TTC549 (cell line): ENCODE measurements around the gene S100A13.

Source experiments
- FAIRE-seq: peaks from 2 replicates; lab custom pipeline; 2012; peaks lifted over from hg19 to GRCh38; lab: Jason Lieb, UNC

Gene S100A13

DNA sequence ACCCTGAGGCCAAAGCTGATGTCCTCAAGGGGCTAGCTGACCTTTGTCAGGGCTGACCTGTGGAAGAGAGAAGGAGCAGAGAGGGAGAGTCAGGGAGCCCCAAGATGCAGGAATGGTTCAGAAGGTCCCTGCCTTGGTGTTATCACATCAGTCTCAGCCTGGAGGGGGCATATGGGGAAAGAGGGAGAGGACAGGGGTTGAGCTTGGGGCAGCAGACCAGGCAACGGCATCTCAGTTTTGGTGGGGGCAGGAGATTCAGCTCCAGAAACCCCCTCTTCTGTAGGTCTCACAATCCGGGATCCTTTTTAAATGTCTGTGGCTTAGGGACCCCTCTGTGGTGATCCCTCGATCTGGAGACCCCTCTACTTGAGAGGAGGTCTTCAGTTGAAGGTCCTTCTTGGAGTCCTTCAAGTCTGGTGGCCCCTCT, 815 bp downstream of the S100A13 start:
- FAIRE-seq: no peak

DNA sequence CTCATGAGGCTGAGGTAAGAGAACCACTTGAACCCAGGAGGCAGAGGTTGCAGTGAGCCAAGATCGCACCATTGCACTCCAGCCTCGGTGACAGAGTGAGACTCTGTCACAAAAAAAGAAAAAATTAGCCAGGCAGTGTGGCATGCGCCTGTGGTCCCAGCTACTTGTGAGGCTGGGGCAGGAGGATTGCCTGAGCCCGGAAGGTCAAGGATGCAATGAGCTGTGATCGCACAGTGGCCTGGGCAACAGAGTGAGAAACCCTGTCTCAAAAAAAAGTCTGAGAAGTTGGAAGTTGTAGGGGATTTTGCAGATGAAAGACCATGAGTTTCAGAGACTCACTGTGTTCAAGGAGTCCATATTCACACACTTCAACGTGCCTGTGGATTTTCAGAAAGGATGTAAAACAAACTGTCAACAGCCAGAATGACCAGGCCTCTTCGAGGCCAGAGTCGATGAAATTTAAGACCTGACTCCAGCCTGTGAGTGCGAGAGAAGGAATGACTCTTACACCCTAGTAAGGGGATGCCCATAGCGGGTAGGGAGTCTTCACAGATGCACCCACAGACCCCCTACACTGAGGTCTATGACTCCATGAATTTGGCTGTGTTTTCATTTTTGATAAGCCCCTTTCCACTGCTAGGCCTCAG, 2.2 kb downstream of the S100A13 start:
- FAIRE-seq: no peak

DNA sequence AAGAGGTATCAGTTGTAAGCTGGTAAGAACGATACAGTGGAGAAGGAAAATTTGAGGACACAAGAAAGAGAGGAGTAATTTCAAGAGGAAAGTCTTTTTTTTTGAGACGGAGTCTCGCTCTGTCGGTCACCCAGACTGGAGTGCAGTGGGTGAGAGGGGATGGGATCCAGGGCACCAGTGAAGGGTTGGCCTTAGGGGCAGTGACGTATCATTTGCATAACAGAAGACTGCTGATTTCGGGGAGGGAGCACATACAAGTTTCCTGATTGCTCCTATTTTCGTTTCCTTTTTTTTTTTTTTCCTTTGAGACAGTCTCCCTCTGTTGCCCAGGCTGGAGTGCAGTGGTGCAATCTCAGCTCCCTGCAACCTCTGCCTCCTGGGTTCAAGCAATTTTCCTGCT, 4.2 kb downstream of the S100A13 start:
- FAIRE-seq: no peak

DNA sequence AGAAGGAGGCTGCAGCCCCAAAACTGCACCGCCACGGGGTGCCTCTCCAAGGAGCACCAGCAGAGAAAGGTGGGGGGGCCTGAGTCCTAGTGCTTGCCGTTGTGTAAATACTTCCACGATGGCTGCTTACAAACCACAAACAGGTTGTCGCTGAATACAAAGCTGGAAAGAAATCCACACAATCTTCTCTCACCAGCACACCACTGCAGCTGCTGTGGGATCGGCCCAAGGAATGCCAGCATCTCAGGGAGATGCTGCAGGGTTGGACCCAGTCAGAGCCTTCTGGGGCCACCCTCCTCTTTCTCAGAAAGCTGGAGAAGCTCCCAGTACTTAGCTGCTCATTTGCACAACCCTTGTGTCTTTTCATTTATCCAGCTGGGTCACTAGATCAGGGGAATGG, 8.1 kb downstream of the S100A13 start:
- no peak for FAIRE-seq

DNA sequence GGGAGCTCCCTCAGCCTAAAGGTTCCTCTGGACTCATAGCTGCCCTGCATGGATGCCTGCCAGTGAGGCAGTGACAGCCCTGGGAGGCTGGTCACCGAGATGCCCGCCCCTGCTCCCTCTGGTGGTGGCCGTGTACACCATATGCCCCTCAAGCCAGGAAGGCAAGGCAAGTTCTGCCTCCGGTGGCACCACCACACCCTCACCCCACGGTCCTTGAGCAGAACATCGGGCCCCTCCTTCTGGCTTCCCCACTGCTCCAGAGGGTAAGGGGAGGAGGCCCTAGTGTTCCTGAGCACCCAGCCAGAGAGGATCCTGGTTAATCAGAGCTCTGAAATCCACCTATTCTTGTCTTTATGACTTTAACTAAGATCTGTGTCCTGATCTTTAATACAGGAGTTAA, 9.6 kb downstream of the S100A13 start:
- peak; percentile 25 for FAIRE-seq

DNA sequence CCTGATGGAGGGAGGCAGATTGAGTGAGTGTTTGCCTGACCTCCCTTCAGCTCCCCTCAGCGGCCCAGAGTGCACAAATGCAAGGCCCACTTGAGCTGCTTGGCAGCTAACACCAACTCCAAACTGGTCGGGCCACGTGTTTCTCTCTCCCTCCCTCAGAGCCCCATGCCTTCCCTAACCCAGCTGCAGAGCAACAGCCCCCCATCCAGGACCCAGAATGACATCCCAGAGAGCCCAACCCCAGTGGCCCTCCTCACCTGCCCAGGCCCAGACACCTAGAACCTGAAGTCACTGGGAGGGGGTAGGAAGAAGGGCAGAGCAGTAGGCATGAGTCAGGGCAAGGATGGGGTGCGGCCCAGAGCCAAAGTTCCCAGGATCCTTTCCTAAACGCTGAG, 10.4 kb downstream of the S100A13 start:
- FAIRE-seq: no peak

DNA sequence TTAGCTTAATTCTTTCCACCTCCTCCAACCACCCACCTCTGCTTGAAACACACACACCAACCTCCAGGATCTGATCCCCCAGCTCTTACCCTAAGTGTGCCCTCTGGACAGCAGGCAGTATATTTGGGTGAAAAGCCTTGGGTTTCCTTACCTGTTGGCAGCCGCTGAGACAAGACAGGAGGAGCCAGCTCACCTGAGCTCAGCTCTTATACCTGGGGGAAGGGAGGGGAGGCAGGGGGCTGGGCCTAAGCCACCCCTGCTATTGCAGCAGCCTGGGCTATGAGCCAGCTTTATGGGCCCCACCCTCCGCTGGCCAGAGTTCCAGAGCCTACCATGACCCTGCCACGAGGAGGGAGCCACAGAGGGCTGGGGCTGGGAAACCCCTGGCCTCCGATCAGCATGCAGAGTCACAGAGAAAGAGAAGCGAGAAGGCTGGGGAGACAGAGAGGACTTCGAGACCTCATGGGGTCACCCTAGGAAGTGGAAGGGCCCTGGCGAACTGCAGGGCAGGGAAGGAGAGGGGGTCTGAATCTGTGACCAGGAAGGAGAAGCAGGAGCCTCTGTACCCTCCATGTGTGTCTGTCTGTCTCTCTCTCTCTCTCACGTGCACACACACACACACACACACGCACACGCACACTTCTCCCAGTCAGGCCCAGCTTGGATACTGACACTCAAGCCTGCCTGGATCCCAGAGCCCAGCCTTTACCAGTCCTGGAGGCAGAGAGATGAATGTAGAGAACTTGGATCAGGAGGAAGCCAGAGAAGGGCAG, 11.0 kb downstream of the S100A13 start, which contains the start of gene S100A14:
S100A14 (minus strand) TSS at position 182 of the 773 bp plus-strand sequence. CDS start 467 bp downstream, outside the sequence.
- FAIRE-seq: no peak

DNA sequence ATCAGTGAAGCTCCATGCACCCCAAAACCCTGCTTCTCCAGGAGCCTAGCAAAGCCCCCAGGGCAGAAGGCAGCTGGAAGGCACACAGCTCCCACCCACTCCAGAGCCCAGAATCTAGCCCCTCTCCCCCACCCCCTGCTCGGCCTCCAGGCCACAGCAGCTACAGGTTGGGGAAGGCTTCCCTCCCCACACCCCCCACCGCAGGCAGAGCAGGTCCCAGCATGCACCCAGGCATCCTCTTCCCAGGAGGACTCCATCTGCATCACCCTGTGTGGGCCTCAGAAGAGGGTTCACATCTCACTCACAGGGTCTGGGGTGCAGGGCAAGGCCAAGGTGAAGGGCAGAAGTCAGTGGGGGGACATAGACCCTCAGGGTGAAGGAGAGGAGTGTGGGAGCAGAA, 11.9 kb downstream of the S100A13 start:
- no peak for FAIRE-seq

DNA sequence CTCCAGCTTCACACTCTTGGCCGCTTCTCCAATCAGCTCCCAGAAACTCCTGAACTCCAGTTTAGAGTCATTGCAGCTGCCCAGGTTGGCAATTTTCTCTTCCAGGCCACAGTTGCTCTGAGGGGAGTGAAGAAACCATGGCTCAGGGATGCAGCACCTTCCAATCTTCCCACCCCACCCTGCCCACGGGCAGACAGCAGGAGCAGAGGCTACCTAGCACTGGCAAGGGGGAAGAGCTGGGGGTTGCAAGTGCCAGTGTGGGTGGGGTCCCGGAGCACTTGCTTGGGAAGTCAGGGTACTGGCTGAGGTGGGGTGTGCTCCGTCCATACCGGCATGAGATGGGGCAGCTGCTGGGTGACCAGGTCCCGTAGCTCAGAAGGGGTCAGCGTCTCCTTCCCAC, 12.4 kb downstream of the S100A13 start:
- no peak for FAIRE-seq

DNA sequence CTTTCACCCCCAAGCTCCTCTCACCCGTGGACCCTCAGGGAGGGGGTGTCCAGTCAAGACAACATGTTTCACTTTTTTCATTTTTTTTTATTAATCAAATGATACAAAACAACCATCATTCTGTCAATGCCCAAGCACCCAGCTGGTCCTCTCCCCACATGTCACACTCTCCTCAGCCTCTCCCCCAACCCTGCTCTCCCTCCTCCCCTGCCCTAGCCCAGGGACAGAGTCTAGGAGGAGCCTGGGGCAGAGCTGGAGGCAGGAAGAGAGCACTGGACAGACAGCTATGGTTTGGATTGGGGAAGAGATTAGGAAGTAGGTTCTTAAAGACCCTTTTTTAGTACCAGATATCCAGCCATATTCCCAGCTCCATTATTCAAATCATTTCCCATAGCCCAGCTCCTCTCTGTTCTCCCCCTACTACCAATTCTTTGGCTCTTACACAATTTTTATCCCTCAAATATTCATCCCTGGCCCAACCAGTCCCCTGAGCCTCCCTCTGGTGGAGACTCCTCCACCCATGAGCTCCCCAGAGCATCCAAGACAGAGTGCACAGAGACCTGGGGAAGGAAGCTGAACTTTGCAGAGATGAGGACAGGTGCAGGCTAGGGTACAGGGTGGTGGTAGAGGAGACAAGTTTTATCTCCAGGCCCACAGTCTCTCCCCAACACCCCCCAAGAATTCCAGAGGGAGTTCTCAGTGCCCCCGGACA, 13.0 kb downstream of the S100A13 start:
- no peak for FAIRE-seq

DNA sequence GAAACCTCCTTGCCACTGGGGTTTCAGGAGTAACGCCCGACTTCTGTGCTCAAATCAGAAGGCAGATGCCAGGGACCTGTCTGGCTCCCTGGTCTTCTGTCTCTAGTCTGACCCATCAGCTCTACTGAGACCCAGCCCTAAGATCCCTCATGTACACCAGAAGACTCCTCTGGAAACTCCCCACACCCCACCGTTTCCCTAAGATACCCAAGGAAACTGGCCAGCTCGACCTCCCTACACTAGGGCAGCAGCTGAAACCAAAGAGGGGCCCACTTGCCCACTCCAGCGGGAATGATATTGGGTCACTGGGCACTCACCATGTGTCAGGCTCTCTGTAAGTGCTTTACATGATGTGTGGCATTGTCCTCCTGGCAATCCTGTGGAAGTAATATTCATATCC, 13.9 kb downstream of the S100A13 start:
- no peak for FAIRE-seq

DNA sequence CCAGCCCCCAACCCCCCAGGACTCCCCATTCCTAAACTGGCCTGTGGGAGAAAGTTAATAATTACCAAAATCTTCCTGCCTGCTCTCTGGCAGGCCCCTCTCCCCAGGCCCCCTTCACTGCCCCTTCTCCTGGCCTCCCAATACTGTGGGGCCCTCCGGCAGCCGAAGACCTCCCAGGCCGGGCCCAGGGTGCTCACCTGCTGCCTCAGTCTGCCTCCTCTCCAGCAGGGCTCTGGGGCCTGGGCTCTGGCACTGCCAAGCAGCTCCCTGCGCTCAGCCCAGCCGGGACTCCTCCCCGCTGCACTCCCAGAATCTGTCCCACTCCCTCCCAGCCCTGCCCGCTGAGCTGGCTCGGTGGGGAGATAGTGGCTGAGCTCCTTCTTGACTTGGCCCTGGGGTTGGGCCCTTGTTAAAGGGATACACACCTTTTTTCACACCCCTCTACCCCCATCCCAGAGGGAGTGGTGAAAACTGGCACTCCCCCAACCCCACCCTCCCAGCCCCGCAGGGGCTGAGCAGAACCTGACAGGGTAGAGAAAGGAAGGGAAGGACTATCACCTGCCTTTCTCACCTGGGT, 14.5 kb downstream of the S100A13 start, which contains the start of gene S100A16:
S100A16 (minus strand) TSS at position 383 of the 577 bp plus-strand sequence. CDS start 4,986 bp downstream, outside the sequence.
- FAIRE-seq: no peak

DNA sequence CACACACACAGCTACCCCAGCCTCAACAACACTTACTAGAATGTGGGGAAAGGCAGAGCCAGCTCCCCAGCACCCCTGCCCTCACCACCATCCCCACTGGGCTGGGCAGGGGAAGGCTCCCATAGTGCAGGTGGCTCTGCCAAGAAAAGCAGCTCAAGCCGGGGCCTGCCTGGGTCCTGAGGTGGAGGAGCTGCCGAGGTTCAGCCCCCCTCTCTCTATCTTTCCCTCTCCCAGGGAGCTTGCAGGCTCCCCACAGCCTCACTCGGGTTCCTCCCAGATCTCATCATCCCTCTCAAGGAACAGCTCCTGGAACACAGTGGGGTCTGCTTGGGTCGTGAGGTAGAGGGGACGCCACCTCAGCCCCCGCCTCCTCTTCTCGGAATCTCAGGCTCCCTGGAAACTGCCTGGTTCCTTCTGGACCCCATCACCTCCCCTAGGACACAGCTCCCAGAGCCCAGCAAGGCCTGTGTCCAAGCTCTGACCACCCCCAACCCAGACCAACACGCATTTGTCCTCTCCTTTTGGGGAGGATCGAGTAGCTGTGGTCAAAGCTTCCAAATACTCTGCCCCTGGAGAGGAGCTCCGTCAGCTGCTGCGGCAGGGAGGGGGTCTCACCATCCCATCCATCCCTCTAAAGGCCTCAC, 15.1 kb downstream of the S100A13 start:
- no peak for FAIRE-seq

DNA sequence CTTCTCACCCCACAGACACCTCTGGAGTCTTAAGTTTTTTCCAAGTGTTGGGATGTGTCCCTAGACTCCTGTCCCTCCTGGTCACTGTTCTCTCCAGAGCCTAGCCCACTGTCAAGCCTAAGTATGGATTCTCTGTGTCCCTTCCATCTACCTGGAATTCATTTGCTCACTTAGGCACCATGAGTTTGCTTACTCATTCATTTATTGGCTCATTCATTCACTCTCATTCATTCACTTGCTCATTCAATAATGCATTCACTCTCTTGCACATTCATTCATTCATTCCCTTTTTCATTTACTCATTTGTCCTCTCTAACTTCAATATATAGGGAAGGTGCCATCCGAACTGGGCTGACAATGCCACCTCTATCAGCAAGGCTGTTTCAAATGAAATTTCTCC, 15.9 kb downstream of the S100A13 start:
- FAIRE-seq: no peak

DNA sequence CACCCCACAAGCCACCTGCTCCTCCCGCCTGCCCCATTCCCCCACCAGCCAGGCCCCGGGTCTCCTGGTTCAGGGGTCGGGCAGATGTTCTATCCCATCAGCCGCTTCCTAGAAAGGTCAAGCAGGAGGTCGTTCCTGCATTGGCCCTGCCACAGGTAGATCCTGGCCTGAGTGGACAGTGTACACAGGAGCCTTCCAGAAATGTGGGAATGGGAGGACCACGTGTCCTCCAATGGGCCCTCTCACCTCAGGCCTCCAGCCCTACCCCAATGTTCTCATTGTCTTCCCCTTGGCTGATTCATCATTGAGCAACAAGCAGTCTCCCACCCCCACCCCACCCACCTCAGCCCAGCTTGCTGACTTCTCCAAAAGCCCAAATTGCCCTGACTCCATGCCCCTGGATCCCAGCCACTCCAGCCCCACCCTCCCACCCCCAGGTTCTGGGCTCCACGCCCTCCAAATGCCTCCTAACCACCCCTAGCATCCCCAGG, 16.4 kb downstream of the S100A13 start:
- FAIRE-seq: no peak

DNA sequence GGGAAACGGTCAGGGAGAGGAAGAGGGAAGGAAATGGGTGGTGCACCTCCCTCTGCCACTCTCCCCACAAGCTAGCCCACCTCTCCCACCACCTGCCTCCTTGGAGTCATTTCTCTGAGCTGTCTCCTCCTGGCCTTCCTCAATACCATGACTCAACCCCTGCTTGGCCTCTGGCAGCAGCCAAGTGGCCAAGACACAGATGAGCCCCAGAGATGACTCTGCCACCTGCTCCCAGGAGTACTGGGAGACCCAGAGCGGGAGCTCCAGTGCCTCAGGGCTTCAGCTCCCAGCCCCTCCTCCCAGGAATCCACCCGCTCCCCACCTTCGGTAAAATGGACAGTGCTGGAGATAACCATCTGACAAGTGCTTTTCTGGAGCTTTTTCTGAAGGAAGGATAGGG, 17.0 kb downstream of the S100A13 start:
- no peak for FAIRE-seq

DNA sequence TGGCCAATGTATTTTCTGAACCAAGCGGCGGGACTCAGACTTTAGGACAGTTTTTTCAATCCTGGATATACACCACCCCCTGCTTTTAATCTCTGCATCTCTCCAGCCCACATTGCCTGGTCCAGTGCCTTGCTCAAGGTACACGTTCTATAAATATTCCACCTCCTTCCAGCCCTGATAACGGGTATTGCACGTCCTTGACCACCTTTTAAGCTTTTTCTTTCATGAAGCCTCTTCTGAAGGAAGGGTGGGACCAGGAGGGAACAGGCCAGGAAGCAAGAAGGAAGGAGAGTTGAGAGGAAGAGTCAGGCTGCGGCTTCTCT, 17.8 kb downstream of the S100A13 start:
- FAIRE-seq: no peak

DNA sequence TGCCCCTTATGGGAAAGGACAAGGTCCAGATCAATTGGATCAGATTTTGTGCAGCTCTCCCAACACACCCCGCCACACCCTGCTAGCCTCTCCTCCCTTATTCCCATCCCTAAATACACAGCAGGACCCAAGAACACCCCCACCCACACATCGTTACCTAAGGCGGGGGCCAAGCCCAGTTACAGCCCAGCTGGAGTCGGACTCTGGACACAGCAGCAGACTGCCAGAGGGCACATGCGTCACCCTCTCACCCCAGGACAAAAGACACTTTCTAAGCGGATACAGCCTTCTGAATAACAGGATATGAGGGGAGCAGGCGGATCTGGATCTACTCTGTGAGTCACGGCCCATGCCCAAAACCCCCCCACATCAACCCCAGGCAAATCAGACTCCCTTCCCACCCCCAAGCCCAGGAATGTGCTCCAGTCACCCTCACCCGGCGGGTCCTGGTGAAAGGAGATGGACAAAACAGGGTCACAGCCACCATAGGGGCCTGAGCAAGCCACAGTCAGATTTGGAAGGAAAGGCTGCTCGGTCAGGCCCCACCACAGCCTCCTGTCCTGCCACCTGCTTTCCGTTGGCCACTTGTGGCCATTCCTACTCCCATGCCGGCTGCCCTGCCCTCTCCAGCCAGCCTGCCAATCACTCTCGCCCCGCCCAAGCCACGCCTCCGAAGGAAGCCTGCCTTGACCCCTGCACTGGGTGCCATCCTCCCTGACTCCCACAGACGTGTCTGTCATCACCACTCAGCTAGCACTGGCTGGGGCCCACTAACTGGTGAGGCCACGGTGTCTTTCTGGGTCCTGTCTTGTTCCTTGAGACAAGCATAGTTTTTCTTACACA, 18.3 kb downstream of the S100A13 start:
- FAIRE-seq: no peak

DNA sequence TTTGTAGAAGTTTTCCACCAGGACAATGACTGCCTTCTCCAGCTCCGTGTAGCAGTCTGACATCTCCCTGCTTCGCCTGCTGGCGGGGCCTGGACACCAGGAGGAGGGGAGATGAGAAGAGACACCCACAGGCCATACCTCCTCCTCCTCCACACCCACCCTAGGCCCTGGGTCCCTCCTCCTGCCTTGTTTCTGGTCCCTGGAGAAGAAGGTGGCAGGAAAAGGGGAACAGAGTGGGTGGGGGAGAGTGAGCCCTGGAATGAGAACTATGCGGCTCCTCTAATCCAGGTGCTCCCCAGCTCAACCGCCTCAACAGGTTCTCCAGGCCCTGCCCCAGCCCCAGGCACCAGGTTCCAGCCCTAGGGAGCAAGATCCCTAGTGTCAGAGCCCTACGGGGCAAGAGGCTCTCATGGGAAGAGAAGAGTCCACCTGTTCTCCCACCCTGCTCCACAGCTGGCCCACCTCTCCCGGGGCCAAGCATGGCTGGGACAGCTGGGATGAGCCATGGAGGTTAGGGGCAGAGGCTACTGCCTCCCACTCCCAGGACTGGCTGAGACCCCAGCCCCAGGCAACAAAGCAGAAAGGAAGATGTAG, 19.1 kb downstream of the S100A13 start:
- FAIRE-seq: no peak

DNA sequence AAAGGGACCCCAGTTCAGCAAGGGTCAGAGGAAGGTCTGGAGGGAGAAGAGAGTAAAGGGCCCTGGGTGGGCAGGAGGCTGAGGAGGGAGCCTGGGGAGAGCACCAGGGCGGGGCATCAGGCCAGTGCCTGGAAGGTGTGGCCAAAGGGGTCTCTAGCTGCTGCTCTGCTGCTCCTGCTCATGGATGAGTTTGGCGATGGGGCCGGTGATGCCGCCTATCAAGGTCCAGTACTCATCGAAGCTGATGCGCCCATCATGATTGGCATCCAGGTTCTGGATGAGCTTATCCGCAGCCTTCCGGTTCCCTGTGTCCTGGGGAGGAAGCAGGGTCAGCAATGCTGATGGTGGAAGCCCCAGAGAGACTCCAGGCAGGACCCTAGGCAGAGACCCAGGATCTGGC, 19.9 kb downstream of the S100A13 start:
- no peak for FAIRE-seq

DNA sequence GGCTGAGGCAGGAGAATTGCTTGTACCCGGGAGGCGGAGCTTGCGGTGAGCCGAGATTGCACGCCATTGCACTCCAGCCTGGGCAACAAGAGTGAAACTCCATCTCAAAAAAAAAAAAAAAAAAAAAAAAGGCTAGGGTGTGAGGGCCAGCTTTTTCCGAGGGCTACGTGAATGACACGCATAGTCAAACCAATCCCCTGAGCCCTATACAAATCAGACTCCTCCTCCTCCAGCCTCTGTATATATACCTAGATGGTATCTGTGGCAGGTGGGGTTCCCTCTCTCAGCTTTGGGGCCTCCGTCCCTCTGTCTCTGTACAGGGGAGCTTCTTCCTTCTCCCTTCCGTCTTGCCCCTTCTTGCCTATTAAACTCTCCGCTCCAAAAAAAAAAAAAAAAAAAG, 21.1 kb downstream of the S100A13 start:
- FAIRE-seq: no peak
